GM12873 (cell line): ENCODE measurements around the gene KLHL12.

Experiments
- TF ChIP-seq, protein P1 (sequence below): IDR thresholded peaks from 2 replicates; pipeline ENCODE4 v1.5.1; 2012; ENCODE audit warnings: low read depth, mild to moderate bottlenecking, moderate library complexity, low read length, control low read depth; ENCODE audit not compliant: insufficient read depth; ENCODE audit errors: missing control alignments

KLHL12 gene

DNA sequence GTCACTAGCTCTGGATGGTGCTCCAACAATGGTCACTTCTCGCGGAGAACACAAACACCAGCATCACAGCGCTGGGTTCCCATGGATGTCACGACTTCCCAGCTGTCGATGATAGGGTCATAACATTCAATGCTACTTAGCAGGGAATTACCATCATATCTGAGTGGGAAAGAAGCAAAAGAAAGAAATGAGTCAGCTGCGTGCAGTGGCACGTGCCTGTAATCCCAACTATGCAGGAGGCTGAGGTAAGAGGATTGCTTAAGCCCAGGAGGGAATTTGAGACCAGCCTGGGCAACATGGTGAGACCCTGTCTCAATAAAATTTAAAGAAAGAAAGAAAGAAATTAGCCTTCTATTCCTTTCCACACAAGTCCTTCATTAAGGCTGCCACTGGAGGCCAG is 34.5 kb downstream of the KLHL12 start:
- TF ChIP-seq, protein P1, sequence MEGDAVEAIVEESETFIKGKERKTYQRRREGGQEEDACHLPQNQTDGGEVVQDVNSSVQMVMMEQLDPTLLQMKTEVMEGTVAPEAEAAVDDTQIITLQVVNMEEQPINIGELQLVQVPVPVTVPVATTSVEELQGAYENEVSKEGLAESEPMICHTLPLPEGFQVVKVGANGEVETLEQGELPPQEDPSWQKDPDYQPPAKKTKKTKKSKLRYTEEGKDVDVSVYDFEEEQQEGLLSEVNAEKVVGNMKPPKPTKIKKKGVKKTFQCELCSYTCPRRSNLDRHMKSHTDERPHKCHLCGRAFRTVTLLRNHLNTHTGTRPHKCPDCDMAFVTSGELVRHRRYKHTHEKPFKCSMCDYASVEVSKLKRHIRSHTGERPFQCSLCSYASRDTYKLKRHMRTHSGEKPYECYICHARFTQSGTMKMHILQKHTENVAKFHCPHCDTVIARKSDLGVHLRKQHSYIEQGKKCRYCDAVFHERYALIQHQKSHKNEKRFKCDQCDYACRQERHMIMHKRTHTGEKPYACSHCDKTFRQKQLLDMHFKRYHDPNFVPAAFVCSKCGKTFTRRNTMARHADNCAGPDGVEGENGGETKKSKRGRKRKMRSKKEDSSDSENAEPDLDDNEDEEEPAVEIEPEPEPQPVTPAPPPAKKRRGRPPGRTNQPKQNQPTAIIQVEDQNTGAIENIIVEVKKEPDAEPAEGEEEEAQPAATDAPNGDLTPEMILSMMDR, result no peak

DNA sequence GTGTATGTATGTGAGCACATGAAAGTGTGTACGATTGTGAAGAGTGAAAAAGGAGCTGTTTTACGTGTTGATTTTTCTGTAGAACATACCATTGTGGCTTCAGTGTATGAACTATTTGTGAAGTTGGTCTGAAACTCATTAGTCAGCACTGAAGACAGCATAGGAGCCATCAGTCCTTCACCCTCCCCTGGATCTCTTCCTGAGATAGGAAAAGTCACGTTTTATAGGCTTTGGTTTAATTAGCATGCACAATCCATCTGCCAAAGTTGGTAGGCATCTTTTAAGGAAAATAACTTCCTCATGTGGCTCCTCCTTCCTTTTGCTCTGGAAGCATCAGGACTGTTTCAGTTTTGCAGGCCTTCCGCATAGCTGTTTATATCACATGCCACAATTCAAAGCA is 36.6 kb downstream of the KLHL12 start:
- TF ChIP-seq, protein P1, result no peak

DNA sequence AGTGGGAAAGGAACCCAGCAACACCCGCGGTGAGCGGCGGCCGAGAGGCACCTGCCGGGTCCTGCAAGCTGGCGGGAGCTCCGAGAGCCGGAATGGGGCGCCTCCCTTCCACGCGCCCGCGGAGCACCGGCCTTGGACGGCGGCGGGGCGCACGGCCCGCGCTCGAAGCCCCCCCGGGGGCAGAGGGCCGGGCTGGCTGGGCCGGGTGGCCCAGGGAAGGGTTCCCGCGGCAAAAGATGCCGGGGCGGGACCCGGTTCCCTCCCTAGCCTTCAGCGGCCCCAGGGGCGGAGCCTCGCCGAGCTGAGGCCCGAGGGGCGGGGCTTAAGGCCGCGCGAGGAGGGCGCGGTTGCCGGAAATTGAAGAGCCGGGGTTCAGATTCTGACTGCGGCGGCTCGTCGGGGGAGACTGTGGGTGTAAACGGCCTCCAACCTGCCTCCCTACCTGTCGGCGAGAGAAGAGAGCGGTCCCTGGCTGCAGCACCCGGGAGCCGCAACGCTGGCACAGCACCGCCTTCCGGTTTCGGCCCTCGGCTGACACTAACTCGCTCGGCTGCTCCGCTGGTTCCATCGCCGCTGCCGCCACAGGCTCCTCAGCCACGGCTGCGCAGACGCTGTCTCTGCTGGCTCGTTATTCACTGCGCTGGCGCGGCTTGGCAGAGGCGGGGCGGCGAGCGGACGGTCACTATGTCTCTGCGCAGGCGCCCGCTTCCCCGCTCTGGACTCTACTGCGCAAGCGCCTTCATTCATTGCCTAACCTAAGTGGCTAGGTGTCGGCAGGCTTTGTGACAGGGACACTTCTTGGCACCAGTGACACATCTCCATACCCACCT is 38.3 kb downstream of the KLHL12 start, which contains the start of gene RABIF:
Gene RABIF, minus strand, starts transcription at position 619 of the 830 bp plus-strand sequence. Its CDS starts 51 bp downstream, at position 568.
- TF ChIP-seq, protein P1, result peak; percentile 18

DNA sequence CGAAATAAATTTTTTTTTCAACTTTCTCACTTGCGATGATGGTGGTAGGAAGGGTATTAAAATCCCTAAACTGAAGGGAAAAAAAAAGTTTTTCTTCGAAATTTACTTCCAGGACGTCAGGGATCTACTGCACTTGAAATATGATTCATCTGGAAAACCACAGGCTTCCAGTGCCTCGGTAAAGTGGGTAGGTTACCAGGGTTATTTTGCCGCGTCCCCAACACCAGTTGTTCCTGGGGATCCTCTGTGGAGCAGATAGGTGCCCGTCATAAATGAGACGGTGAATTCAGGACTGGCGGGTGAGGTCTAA is 38.9 kb downstream of the KLHL12 start:
- TF ChIP-seq, protein P1, result no peak

DNA sequence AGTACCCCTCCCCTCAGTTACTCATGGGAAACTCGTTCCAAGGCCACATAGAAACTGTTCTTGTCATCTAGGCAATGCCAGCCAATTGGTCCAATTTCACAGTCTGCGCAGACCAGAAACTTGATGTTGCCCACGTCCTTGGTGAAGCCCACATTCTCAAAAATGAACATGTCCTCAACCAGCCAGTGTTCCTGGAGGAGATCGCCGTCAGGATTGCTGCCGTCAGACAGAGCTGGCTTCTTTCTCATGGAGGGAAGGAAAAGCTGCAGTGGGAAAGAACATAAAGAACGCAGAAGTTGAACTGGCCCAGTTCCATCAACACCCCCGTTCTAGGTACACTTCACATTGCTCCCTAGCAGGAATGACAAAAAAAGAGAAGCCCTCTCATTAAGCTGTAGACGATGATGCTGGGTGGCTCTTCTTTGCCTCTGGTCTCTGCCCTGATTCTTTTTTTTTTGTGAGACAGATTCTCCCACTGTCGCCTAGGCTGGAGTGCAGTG is 46.0 kb downstream of the KLHL12 start:
- TF ChIP-seq, protein P1, result no peak

DNA sequence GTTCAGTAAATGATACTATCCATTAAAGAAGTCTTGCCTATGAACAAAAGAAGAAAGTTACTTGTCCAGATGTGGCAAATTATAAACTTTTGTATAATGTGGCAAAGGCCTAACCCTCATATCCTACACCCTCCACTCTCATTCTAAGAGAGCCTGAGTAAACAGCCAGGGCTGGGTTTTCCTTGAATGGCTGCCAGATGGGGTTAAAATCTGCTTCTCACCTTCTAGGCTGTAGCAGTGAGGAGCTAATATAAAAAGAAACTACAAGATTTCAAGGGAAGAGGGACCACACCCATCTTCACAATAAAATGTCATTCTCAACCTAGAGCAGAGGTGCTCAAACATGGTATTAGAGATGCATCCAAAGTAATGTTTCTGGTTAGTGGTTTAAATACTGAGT is 47.0 kb downstream of the KLHL12 start:
- TF ChIP-seq, protein P1, result no peak

DNA sequence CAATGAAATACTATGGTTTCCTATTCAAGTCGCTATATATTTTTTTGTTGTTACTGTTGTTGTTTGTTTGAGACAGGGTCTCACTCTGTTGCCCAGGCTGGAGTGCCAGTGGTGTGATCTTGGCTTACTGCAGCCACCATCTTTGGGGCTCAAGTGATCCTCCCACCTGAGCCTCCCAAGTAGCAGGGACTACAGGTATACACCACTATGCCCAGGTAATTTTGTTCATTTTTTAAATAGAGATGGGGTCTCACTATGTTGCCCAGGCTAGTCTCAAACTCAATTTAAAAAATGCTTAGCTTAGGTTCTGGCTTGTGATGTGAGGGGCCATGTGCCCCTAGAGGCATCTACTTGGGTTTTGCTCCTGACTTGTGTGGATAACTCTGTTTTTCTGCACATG is 47.9 kb downstream of the KLHL12 start:
- TF ChIP-seq, protein P1, result no peak
